Endothelial cell of umbilical vein (primary cell): ENCODE measurements around the gene GFAP. TPM values are rescaled to one million over a fixed set of nuclear protein-coding genes. Genes with fewer than 3 reads are reported as not detected.

Experiments
- BruUV-seq: library from RNA; stranded (reverse); fragments of 400-500 nt; replicated peaks from 2 replicates; lab custom pipeline; 2021; lab: Mats Ljungman, UMichigan
- CTCF ChIA-PET: fragments of 300-600, 350-600 bp; sonication (Branson Sonifier 250); formaldehyde crosslinking; loops from one replicate; lab custom pipeline; 2021; ENCODE audit warnings: antibody characterized with exemption, inconsistent platforms; lab: Charles Lee
- POLR2A ChIA-PET: fragments of 300-600, 350-600 bp; sonication (Branson Sonifier 250); formaldehyde crosslinking; loops from one replicate; lab custom pipeline; 2021; ENCODE audit warnings: antibody characterized with exemption, inconsistent platforms; lab: Charles Lee
- DNase-seq: peaks from one replicate; pipeline ENCODE4 v3.0.0-alpha.2; 2011; ENCODE audit warnings: low read depth, low spot score
- FAIRE-seq: peaks from 2 replicates; lab custom pipeline; 2011; peaks lifted over from hg19 to GRCh38; lab: Jason Lieb, UNC
- H2AFZ ChIP-seq: 2 replicates; pipeline ENCODE4 v1.6.0; 2012; ENCODE audit warnings: low read depth, low read length, control low read depth, inconsistent platforms
- H3K27ac ChIP-seq: 2 replicates; pipeline ENCODE4 v1.5.1; 2011; ENCODE audit warnings: low read depth, mild to moderate bottlenecking, control low read depth, low read length, moderate library complexity; ENCODE audit not compliant: insufficient read depth
- H3K27me3 ChIP-seq, 2 experiments: 2 replicates each; pipeline versions ENCODE4 v1.6.0 to v1.6.1; 2011; ENCODE audit warnings: low read length in 2 of 2, mixed read lengths in 1 of 2; ENCODE audit not compliant: control insufficient read depth in 2 of 2, insufficient read depth in 2 of 2
- H3K36me3 ChIP-seq, 2 experiments: 2 replicates in 1 of 2; 3 replicates in 1 of 2; pipeline ENCODE4 v1.5.1; 2011; ENCODE audit warnings: low read length in 2 of 2, mild to moderate bottlenecking in 1 of 2, moderate library complexity in 1 of 2; ENCODE audit not compliant: control insufficient read depth in 2 of 2, insufficient read depth in 2 of 2; ENCODE audit errors: extremely low read depth in 1 of 2
- H3K4me1 ChIP-seq: 3 replicates; pipeline ENCODE4 v1.5.1; 2011; ENCODE audit warnings: mild to moderate bottlenecking, low read length; ENCODE audit not compliant: control insufficient read depth, insufficient read depth; ENCODE audit errors: extremely low read depth
- H3K4me2 ChIP-seq: 2 replicates; pipeline ENCODE4 v1.6.1; 2011; ENCODE audit warnings: low read length, control low read depth, mixed read lengths; ENCODE audit not compliant: insufficient read depth
- H3K4me3 ChIP-seq, 3 experiments: fragments of 200-600 bp in 1 of 3; sonication (generic), shearing (Covaris generic) in 1 of 3; replicated peaks in 1 of 3; 2 replicates each; pipeline ENCODE4 v1.5.1; 2011 to 2016; ENCODE audit warnings: control low read depth in 3 of 3, low read length in 3 of 3, mild to moderate bottlenecking in 2 of 3, inconsistent platforms in 1 of 3, low read depth in 1 of 3, moderate library complexity in 1 of 3; ENCODE audit not compliant: insufficient read depth in 1 of 3
- H3K79me2 ChIP-seq: 2 replicates; pipeline ENCODE4 v1.6.0; 2012; ENCODE audit warnings: low read length, inconsistent platforms; ENCODE audit not compliant: control insufficient read depth, insufficient read depth
- H3K9ac ChIP-seq: replicated peaks from 2 replicates; pipeline ENCODE3; 2011; ENCODE audit warnings: low read length, control low read depth; ENCODE audit not compliant: insufficient read depth; ENCODE audit errors: extremely low read depth
- H3K9me1 ChIP-seq: replicated peaks from 3 replicates; pipeline ENCODE4 v1.6.0; 2011; ENCODE audit warnings: mild to moderate bottlenecking, low read length; ENCODE audit not compliant: control insufficient read depth, insufficient read depth; ENCODE audit errors: extremely low read depth
- H3K9me3 ChIP-seq: replicated peaks from 2 replicates; pipeline ENCODE4 v1.5.1; 2012; ENCODE audit warnings: low read length, inconsistent platforms; ENCODE audit not compliant: control insufficient read depth, insufficient read depth
- H4K20me1 ChIP-seq: replicated peaks from 2 replicates; pipeline ENCODE3; 2011; ENCODE audit warnings: mild to moderate bottlenecking, low read length; ENCODE audit not compliant: control insufficient read depth, insufficient read depth; ENCODE audit errors: extremely low read depth
- CTCF ChIP-seq, 2 donors: IDR thresholded peaks; 1 replicate in 1 of 2; 2 replicates in 1 of 2; pipeline ENCODE4 v1.5.1; 2011; ENCODE audit warnings: low read length in 2 of 2, mild to moderate bottlenecking in 2 of 2, moderate library complexity in 2 of 2, control low read depth in 1 of 2, inconsistent platforms in 1 of 2, low read depth in 1 of 2; ENCODE audit not compliant: insufficient read depth in 1 of 2; ENCODE audit errors: extremely low read depth in 1 of 2
- EZH2 ChIP-seq: IDR thresholded peaks from 2 replicates; pipeline ENCODE4 v1.6.1; 2012; ENCODE audit warnings: borderline replicate concordance, low read depth, mild to moderate bottlenecking, moderate library complexity, low read length, inconsistent platforms; ENCODE audit not compliant: severe bottlenecking
- FOS ChIP-seq: IDR thresholded peaks from 2 replicates; pipeline ENCODE4 v1.6.1; 2011; ENCODE audit warnings: mild to moderate bottlenecking, low read length, moderate library complexity, borderline replicate concordance; ENCODE audit not compliant: insufficient read depth
- GATA2 ChIP-seq: IDR thresholded peaks from 2 replicates; pipeline ENCODE4 v1.7.0; 2011; ENCODE audit warnings: low read depth, mild to moderate bottlenecking, moderate library complexity, mixed read lengths, low read length; ENCODE audit not compliant: insufficient read length, insufficient read depth
- JUN ChIP-seq: IDR thresholded peaks from 2 replicates; pipeline ENCODE4 v1.6.1; 2011; ENCODE audit warnings: borderline replicate concordance, low read depth; ENCODE audit not compliant: insufficient read length, insufficient read depth
- MAX ChIP-seq: IDR thresholded peaks from 2 replicates; pipeline ENCODE4 v1.6.1; 2011; ENCODE audit not compliant: insufficient read depth, insufficient read length
- MYC ChIP-seq: IDR thresholded peaks from one replicate; pipeline ENCODE4 v1.6.1; 2011; ENCODE audit warnings: mild to moderate bottlenecking, low read depth, low read length
- POLR2A ChIP-seq: IDR thresholded peaks from 2 replicates; pipeline ENCODE4 v1.6.1; 2012; ENCODE audit warnings: low read depth, mild to moderate bottlenecking, control low read depth, low read length
- POLR2AphosphoS5 ChIP-seq: IDR thresholded peaks from 2 replicates; pipeline ENCODE4 v1.6.1; 2012; ENCODE audit warnings: low read depth, mild to moderate bottlenecking, control low read depth, low read length, moderate library complexity; ENCODE audit not compliant: insufficient read depth
- dilution Hi-C: fragments of 300-500 bp; cut with MboI; formaldehyde crosslinking; loops from one replicate; pipeline ENCODE4 v1.15.0; 2019; ENCODE audit warnings: low sequenced_read_pairs; ENCODE audit not compliant: extremely low pct_ligation_motif_present
- intact Hi-C: fragments of 100-400 bp; cut with micrococcal nuclease; formaldehyde crosslinking; loops from one replicate; pipeline ENCODE4 v1.10.0; 2022
- polyA plus RNA-seq, 4 experiments: library from polyadenylated mRNA; depleted of rRNA in 3 of 4; stranded (reverse) in 3 of 4; unstranded in 1 of 4; fragments of >200 nt; gene quantifications; 2 replicates each; pipeline versions ENCODE4 v1.2.1 to v1.2.3, GENCODE V29; 2011 to 2012; ENCODE audit warnings: missing spikeins in 1 of 4
- total RNA-seq: library from RNA; stranded (reverse); gene quantifications from 2 replicates; pipeline ENCODE4 v1.2.3, GENCODE V29; 2021

Gene GFAP
- total and polyA plus RNA-seq, 2 donors (not counting 3 experiments of a cell fraction or from before 2014, with no cell fraction given): 0.07 to 0.42 TPM

- BruUV-seq: no TSS peak
- CTCF ChIA-PET: no interaction called here
- FAIRE-seq: no peak
Observed at GRCh38 chr17:44948315-44948795, 33.1 kb upstream of the GFAP start.

More at GRCh38 chr17:44948315-44948795, 33.1 kb upstream of the GFAP start:
- TF ChIP-seq FOS (no peak), JUN (no peak), POLR2AphosphoS5 (no peak), MYC (no peak), GATA2 (no peak), CTCF (IDR thresholded peaks at IDR 0.05; ENCODE audit: extremely low read depth in 1 of 2, insufficient read depth in 1 of 2, low read depth in 1 of 2, low read length in 2 of 2) (no peak), POLR2A (no peak), EZH2 (no peak), MAX (no peak)
- H3K4me3 ChIP-seq: peak overlapping the region in 2 of 3 experiments; percentile 46 to 63
- H3K9me3 ChIP-seq: no peaks in the 10 kb centered on the region
- H3K9me1 ChIP-seq: no peaks in the 10 kb centered on the region
- H3K79me2 ChIP-seq: peaks cover 41% of the 10 kb centered on the region
- no peak for DNase-seq
- no peaks in the 10 kb centered on the region for H3K27me3 ChIP-seq
- peaks cover 11% of the 10 kb centered on the region for H3K4me1 ChIP-seq
- H2AFZ ChIP-seq: peak overlapping the region; percentile 71
- H3K36me3 ChIP-seq: no peaks in the 10 kb centered on the region
- peak overlapping the region; percentile 59 for H3K27ac ChIP-seq
- H4K20me1 ChIP-seq: no peaks in the 10 kb centered on the region
- dilution Hi-C loops (no loop called here), intact Hi-C loops (no loop called here)
- H3K4me2 ChIP-seq: peak overlapping the region; percentile 84
- POLR2A ChIA-PET: no interaction called here
- H3K9ac ChIP-seq: no peak overlapping the region
